ENCODE measurements around the gene RIC8B. TPM values are rescaled to one million over a fixed set of nuclear protein-coding genes. Genes with fewer than 3 reads are reported as not detected.

RIC8B gene
- total and polyA plus RNA-seq, 2 of the 8 experiments (the other 6 are each of a cell fraction or from before 2014, with no cell fraction given): 8.2 to 25.3 TPM

DNA sequence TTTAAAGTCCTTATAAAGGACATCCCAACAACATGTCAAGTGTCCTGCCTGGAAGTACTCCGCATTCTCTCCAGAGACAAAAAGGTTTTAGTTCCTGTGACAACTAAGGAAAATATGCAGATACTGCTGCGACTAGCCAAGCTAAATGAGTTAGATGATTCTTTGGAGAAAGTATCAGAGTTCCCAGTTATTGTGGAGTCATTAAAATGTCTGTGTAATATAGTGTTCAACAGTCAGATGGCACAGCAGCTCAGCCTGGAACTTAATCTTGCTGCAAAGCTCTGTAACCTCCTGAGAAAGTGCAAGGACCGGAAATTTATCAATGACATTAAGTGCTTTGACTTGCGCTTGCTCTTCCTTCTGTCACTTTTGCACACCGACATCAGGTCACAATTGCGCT lies 40.2 kb downstream of the RIC8B start:
- TF ChIP-seq BCL11A (IDR thresholded peaks at IDR 0.05; ENCODE audit: low read depth in 2 of 2, low read length in 2 of 2): no peak
- TF ChIP-seq PHF8 (conservative IDR thresholded peaks at IDR 0.05; ENCODE audit: low read depth, low read length): no peak
- Histone ChIP-seq H3K18ac (ENCODE audit: extremely low read depth, low read length) (no peak overlapping the region), H3K23me2 (ENCODE audit: low read depth, low read length) (no peaks in the 10 kb centered on the region), H2BK5ac (ENCODE audit: low read depth, low read length) (peak overlapping the region; percentile 66; the same call in 1 of the 2 replicates), H2BK12ac (ENCODE audit: low read depth, low read length) (no peak overlapping the region), H2BK20ac (ENCODE audit: low read length) (no peak overlapping the region), H3K36me3 (ENCODE audit: control insufficient read depth in 2 of 4, insufficient read depth in 4 of 4, low read length in 3 of 4) (peaks cover 0 to 13% (median 4%) of the 10 kb centered on the region in 4 experiments; a peak in 5 of 8 replicates), H3K79me2 (ENCODE audit: control insufficient read depth in 1 of 2, insufficient read depth in 2 of 2, low read length in 2 of 2) (no peaks in the 10 kb centered on the region; a peak in 1 of 4 replicates), H3K4me3 (ENCODE audit: extremely low read depth in 1 of 4, insufficient read depth in 2 of 4, low read depth in 3 of 4, low read length in 4 of 4) (no peak overlapping the region), H3K79me1 (ENCODE audit: low read depth, low read length) (peaks cover 4% of the 10 kb centered on the region; the same call in 1 of the 2 replicates), H2BK120ac (replicated peaks; ENCODE audit: low read depth, low read length) (no peak overlapping the region), H3K9me3 (ENCODE audit: insufficient read depth in 2 of 2, low read depth in 1 of 2, low read length in 1 of 2) (no peaks in the 10 kb centered on the region), H4K5ac (ENCODE audit: insufficient read length, low read depth, low read length) (no peak overlapping the region), H3K14ac (ENCODE audit: insufficient read length) (no peak overlapping the region), H3K9ac (replicated peaks in 1 of 4; ENCODE audit: extremely low read depth in 1 of 4, low read depth in 3 of 4, low read length in 3 of 4) (no peak overlapping the region), H2BK15ac (ENCODE audit: low read length) (no peak overlapping the region), H3K56ac (replicated peaks; ENCODE audit: insufficient read length, low read depth, low read length) (no peak overlapping the region), H3K27ac (ENCODE audit: low read depth, low read length) (no peak overlapping the region), H2AFZ (ENCODE audit: low read length) (no peak overlapping the region), H3K27me3 (replicated peaks in 1 of 4; ENCODE audit: control insufficient read depth in 3 of 4, extremely low read depth in 1 of 4, insufficient read depth in 3 of 4, low read length in 3 of 4) (no peaks in the 10 kb centered on the region), H3K23ac (ENCODE audit: insufficient read length) (peak overlapping the region; percentile 1), H4K8ac (ENCODE audit: extremely low read depth, insufficient read depth, low read length) (no peak overlapping the region), H3K4me2 (ENCODE audit: insufficient read depth in 1 of 2, low read depth in 2 of 2, low read length in 2 of 2) (no peak overlapping the region; a peak in 1 of 4 replicates), H4K91ac (replicated peaks; ENCODE audit: insufficient read length, low read length) (no peak overlapping the region), H3K4ac (replicated peaks; ENCODE audit: insufficient read length, low read depth, low read length) (no peak overlapping the region), H2AK5ac (ENCODE audit: low read depth, low read length) (no peak overlapping the region), H4K20me1 (replicated peaks in 1 of 2; ENCODE audit: control insufficient read depth in 1 of 2, insufficient read depth in 2 of 2, low read length in 2 of 2) (peaks cover 0 to 4% of the 10 kb centered on the region in 2 experiments), H3K4me1 (replicated peaks in 1 of 4; ENCODE audit: control insufficient read depth in 3 of 4, insufficient read depth in 4 of 4, low read length in 3 of 4) (peaks cover 0 to 6% (median 3%) of the 10 kb centered on the region in 4 experiments; a peak in 3 of 7 replicates)
- ChIA-PET POLR2A (ENCODE audit: partially characterized antibody) (interaction anchor here (0.6 kb wide), 1 partner anchor 232 kb away, joined by 3 read pairs; the partner anchor contains the start of gene RFX4), CTCF (ENCODE audit: partially characterized antibody) (interaction anchor here (1.0 to 2.7 kb wide), 7 partner anchors 9 to 105 kb away, joined by 3 to 7 read pairs (median 4); no protein-coding TSS in a partner anchor)
- 92% methylated on average over 6 of the region's 6 CpGs; no CpG with 5 or more reads in 1 of the 2 experiments for WGBS, 2 experiments (ENCODE audit: extremely low coverage in 1 of 2, insufficient coverage in 1 of 2, insufficient read length in 1 of 2, insufficient replicate concordance in 2 of 2, low coverage in 1 of 2, low lambda C conversion rate in 2 of 2, missing lambda C conversion rate in 1 of 2)
- no peak for DNase-seq (ENCODE audit: low read depth in 1 of 2, low spot score in 2 of 2)
- FAIRE-seq: no peak
